Measurements from ENCODE around the gene RAPGEF3. TPM values are rescaled to one million over a fixed set of nuclear protein-coding genes. Genes with fewer than 3 reads are reported as not detected.

The RAPGEF3 gene
- total and polyA plus RNA-seq, 9 of the 15 experiments (the other 6 are each of a cell fraction or from before 2014, with no cell fraction given): 0.03 to 0.78 (median 0.37) TPM; not detected in 1

DNA sequence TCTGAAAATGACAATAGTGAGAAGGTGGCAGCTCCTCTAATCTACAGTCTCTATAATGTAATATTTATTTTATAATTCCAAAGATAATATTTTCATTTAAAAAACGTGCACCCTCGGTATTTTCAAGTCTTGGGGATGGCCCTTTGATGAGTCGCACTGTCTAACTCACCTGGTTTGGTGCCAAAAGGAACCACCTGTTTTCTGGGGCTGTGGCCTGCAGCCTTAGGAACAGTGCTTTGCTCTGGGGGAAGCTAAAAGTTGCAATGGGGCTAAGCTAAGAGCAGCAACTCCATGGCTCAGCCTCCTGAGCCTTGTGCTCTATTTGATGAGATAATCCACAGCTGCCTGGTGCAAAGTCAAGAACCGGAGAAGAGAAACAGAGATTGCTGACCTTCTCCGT is 27.0 kb downstream of the RAPGEF3 start:
- 32% methylated on average over 5 of the region's 5 CpGs for WGBS (ENCODE audit: insufficient coverage, low coverage, missing lambda C conversion rate)
- BruUV-seq (replicated peaks): no TSS peak
- no peaks in the 10 kb centered on the region for H3K9me3 ChIP-seq (replicated peaks; ENCODE audit: control insufficient read depth, insufficient read depth, low read depth, low read length)
- no peak overlapping the region for H3K4me3 ChIP-seq
- in situ Hi-C loops (cut with MboI) (no loop called here), intact Hi-C loops (cut with micrococcal nuclease) (no loop called here)
- H3K9me1 ChIP-seq (ENCODE audit: control insufficient read depth, insufficient read depth, low read length): no peaks in the 10 kb centered on the region
- H3K4me1 ChIP-seq (replicated peaks in 1 of 2; ENCODE audit: control insufficient read depth in 2 of 2, insufficient read depth in 2 of 2, low read length in 2 of 2): peaks cover 13 to 23% of the 10 kb centered on the region in 2 experiments
- TF ChIP-seq, protein P1, sequence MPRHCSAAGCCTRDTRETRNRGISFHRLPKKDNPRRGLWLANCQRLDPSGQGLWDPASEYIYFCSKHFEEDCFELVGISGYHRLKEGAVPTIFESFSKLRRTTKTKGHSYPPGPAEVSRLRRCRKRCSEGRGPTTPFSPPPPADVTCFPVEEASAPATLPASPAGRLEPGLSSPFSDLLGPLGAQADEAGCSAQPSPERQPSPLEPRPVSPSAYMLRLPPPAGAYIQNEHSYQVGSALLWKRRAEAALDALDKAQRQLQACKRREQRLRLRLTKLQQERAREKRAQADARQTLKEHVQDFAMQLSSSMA (CRISPR knock-in tag; IDR thresholded peaks at IDR 0.05): no peak
- TF ChIP-seq TRIM25 (IDR thresholded peaks at IDR 0.05; ENCODE audit: borderline replicate concordance) (no peak), ZNF444 (CRISPR knock-in tag; IDR thresholded peaks at IDR 0.05) (no peak), HMG20B (CRISPR knock-in tag; IDR thresholded peaks at IDR 0.05) (no peak), NR0B1 (IDR thresholded peaks at IDR 0.05; ENCODE audit: partially characterized antibody) (no peak), ELF2 (CRISPR knock-in tag; IDR thresholded peaks at IDR 0.05) (no peak), JUNB (CRISPR knock-in tag; conservative IDR thresholded peaks at IDR 0.05) (no peak), ELK1 (CRISPR knock-in tag; IDR thresholded peaks at IDR 0.05) (no peak), MLLT1 (IDR thresholded peaks at IDR 0.05) (no peak), GTF3C2 (IDR thresholded peaks at IDR 0.05; ENCODE audit: borderline replicate concordance, extremely low read depth, insufficient read length) (no peak), ESRRA (IDR thresholded peaks at IDR 0.05; ENCODE audit: borderline replicate concordance, low read depth) (no peak), SIRT6 (IDR thresholded peaks at IDR 0.05; ENCODE audit: low read depth, low read length) (no peak), EP400 (IDR thresholded peaks at IDR 0.05) (no peak)
- ChIA-PET POLR2A (interaction anchor here (0.7 to 3.0 kb wide), 6 partner anchors 9 to 102 kb away, joined by 3 to 8 read pairs (median 4); partner anchors contain the start of genes RAPGEF3 and RPAP3), CTCF (ENCODE audit: low intra/inter-chr PET ratio) (no interaction called here)
- no peak for ATAC-seq
- no peaks in the 10 kb centered on the region for H3K79me2 ChIP-seq (ENCODE audit: control insufficient read depth, insufficient read depth, low read length)
- no peak for DNase-seq (ENCODE audit: extremely low read depth in 1 of 4, low spot score in 3 of 4)
- H2AFZ ChIP-seq (ENCODE audit: low read depth, low read length): no peak overlapping the region
- no peaks in the 10 kb centered on the region for H3K36me3 ChIP-seq (ENCODE audit: control insufficient read depth, insufficient read depth, low read length)
- H3K27me3 ChIP-seq (ENCODE audit: control insufficient read depth in 2 of 2, insufficient read depth in 2 of 2, low read length in 2 of 2): no peaks in the 10 kb centered on the region
- H3K27ac ChIP-seq (ENCODE audit: extremely low read depth, low read depth, low read length): no peak overlapping the region
- no peak for FAIRE-seq
- no peak overlapping the region for H3K9ac ChIP-seq (ENCODE audit: insufficient read depth in 1 of 2, low read depth in 2 of 2, low read length in 2 of 2)
- no peak overlapping the region for H3K4me2 ChIP-seq (ENCODE audit: insufficient read depth, low read length)
- peaks cover 2% of the 10 kb centered on the region; the same call in 1 of the 2 replicates for H4K20me1 ChIP-seq (replicated peaks; ENCODE audit: control insufficient read depth, insufficient read depth, low read length)
